ENCODE measurements around the gene KCNQ1.

The KCNQ1 gene

GRCh38 chr11:2716376-2717095, 271.7 kb downstream of the KCNQ1 start:
- DNase-seq (ENCODE audit: low read depth in 2 of 2): no peak

DNA sequence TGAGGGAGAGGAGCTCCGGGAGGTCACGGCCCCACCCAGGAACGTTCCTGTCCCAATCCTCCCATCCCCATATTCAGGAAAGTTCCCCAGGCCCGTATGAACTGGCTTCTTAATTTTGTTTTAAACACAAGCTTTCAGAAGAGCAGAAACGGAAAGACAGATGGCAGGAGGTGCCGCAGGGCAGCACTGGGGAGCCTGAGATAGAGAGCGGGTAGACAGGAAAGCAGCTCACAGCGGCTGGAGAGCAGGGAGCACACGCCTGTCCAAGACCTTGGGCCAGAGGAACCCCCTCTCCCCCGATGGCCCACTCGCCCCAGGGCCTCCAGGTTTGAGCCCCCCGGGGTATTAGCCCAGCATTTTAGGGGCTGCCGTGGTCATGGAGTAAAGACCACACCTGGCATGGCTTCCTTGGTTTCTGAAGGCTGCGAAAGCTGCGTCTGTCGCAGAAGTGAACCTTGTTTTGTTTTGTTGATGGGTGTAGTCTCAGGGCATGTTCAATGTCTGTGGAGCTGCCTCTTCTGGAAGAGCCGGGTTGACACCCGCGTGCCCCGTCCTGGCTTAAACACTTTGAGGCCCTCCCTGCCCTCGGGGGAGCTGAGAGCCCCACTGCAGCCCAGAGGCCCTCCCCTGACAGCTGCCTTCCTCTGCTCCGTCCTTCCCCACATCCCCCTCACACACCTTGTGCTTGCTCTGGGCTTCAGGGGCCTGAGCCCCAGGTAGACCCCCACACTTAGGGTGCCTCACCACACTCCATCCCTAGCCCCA, 272.9 kb downstream of the KCNQ1 start:
- DNase-seq (ENCODE audit: low read depth in 2 of 2): no peak

DNA sequence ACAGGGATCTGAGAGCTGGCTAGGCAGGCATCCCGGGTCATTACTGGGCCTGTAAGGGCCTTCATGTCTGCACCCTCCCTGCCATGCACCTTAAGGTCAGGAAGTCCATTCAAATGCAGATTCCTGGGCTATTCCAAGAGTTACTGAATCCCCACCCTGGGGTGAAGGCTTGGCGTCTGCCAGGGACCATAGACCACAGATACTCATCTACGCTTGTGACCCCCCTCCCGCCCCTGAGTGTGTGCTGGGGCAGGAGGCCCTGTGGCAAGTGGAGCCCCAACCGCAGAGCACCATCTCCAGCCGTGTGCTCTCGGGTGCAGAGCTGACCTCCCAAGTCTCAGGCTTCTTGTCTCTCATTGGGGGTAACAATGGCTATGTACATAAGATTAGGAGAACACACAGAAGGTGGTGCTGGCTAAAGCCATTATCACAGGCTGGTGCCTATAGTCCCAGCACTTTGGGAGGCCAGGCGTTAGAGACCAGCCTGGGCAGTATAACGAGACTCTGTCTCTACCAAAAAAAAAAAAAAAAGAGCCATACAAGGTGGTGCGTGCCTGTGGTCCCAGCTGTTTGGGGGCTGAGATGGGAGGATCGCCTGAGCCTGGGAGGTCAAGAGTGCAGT, 274.1 kb downstream of the KCNQ1 start:
- DNase-seq (ENCODE audit: low read depth in 2 of 2): no peak

DNA sequence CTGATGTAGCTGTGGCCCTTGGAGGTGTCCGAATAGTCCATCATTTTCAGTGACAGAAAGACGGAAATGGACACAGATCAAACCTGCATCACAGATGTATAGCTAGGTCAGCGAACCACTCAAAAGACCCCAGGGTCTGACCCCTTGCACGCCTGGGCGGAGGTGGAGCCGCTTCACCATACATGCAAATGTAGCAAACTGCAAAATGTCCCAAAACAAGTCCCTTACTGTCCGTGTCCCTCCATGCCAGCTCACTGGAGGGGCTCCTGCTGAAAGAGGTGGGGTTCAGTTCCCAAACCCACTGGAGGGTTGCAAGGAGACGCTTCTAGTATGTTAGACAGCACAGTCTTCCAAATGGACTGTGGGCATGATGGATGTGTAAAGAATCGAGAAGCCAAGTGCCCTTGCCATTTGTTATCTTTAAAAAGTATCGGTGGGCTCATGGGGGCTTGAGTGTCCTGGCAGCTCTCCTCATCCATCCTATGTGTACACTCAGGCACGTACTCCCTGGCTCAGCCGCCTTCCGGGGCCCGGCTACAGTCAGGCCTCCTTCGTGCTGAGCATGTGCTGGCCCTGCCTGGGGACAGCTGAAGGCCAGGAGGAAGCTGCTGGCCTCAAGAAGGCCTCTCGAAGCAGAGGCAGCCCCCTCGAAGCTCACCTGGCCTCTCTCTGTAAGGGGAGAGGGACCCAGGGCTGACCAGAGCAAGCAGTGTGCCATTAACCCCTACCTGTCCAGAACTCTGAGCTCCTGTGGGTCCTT, 275.2 kb downstream of the KCNQ1 start:
- no peak for DNase-seq (ENCODE audit: low read depth in 2 of 2)

GRCh38 chr11:2721210-2721916, 276.6 kb downstream of the KCNQ1 start:
- DNase-seq (ENCODE audit: low read depth in 2 of 2): no peak

DNA sequence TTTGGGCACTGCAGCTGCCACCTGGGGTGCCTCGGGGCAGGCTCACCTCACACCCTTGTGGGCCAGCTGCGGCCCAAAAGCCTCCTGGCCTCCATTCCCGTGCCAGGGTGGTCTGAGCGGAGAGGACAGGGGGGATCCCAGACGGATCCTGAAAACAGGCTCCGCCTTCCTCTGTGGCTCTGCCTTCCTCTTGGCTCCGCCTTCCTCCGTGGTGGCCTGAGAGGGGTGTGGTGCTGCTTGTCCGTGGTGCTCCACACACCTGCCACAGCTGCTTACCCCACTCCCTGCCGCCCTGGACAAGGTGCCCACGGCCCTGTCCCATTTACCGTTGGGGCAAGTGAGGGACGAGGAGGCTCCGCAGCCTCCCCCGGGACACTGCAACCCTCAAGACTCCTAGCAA, 278.1 kb downstream of the KCNQ1 start:
- no peak for DNase-seq (ENCODE audit: low read depth in 2 of 2)

GRCh38 chr11:2724104-2724503, 279.3 kb downstream of the KCNQ1 start:
- DNase-seq (ENCODE audit: low read depth in 2 of 2): no peak

GRCh38 chr11:2724653-2725367, 280.0 kb downstream of the KCNQ1 start:
- DNase-seq (ENCODE audit: low read depth in 2 of 2): no peak

GRCh38 chr11:2725368-2726300, 280.8 kb downstream of the KCNQ1 start:
- no peak for DNase-seq (ENCODE audit: low read depth in 2 of 2)

DNA sequence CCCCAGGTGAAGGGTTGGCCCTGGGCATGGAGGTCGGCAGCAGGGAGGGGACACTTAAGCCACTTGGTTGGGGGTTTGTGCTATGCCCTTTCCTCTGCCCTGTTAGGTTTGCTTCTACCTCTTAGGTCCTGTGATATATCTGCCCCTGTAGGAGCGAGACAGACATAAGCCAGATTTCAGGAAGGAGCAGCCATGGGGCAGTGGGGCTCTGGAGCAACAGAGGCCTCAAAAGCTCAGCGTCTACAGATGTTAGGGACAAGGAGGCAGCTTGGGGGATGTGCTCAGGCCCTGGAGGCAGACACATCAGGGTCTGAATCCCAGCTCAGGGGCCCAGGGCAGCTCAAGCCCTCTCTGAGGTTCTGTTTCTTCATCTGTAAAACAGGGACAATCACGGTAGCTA, 282.2 kb downstream of the KCNQ1 start:
- DNase-seq (ENCODE audit: low read depth in 2 of 2): no peak

DNA sequence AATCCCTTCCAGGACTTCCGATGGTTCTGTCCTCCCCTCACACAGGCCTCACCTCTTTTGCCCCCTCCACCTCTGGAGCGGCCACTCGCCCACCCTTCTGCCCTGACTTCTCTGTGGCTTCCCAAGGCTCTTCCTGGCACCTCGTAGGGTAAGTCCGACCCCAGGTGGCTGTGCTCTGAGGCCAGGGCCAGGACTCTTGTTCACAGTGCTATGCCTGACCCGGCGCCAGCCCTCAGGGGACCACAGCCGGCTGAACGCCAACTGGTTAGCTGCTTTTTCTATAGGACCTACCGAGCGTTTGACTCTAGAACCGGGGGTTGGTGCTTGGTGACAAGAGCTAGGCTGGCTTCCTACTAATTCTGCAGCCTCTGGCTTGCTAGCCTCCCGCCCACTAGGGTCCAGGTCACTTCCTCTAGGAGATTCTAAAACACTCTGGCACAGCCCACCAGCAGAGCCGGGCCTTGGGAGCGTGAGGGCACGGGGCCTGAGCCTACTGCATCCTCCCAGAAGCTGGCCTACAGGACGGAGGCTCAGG, 283.4 kb downstream of the KCNQ1 start:
- no peak for DNase-seq (ENCODE audit: low read depth in 2 of 2)

DNA sequence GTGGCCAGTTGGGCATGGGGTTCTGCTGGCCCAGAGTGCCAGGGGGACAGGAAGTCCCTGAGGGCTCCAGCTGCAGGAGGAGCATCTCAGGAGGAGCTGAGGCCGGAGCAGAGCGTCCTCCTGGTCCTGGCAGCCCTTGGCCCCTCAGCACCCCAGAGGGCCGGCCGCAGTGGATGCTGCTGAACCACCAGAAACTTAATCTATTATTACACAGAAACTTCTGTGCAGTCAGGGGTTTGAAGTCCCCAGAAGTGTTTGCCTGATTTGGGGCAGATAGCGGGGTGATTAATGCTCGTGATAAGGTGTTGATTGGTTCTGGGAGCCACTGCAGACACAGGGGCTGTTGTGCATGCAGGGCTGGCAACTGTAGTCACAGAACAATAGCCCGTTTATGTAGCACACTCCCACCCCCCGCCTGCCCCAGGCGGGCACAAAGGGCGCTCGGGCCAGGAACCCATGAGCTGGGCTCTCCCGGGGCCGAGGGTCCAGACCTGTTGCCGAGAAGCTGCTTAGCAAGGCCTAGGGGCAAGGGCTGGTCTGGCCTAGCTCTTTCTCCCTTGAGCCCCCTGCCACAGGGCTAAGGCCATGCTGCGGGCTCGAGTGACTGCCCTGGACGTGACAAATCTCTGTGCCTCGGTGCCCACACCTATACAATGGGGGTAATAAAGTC, 284.0 kb downstream of the KCNQ1 start:
- DNase-seq (ENCODE audit: low read depth in 2 of 2): no peak

DNA sequence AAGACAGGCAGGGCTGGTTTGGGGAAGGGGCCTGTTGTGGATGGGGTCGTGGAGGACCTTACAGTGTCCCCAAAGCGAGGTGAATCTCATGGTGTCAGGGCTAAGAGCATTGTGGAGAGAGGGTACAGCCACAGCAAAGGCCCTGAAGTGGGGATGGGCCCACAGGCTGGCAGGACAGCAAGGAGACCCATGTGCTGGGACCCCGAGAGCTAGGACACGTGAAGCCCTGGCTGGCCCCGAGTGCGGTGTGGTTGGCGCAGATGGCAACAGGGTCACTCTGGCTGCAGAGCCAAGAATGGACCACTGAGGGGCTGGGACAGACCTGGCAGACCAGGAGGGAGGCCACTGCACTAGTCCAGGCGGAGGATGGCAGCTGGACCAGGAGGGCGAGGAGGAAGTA, 285.0 kb downstream of the KCNQ1 start:
- DNase-seq (ENCODE audit: low read depth in 2 of 2): no peak

DNA sequence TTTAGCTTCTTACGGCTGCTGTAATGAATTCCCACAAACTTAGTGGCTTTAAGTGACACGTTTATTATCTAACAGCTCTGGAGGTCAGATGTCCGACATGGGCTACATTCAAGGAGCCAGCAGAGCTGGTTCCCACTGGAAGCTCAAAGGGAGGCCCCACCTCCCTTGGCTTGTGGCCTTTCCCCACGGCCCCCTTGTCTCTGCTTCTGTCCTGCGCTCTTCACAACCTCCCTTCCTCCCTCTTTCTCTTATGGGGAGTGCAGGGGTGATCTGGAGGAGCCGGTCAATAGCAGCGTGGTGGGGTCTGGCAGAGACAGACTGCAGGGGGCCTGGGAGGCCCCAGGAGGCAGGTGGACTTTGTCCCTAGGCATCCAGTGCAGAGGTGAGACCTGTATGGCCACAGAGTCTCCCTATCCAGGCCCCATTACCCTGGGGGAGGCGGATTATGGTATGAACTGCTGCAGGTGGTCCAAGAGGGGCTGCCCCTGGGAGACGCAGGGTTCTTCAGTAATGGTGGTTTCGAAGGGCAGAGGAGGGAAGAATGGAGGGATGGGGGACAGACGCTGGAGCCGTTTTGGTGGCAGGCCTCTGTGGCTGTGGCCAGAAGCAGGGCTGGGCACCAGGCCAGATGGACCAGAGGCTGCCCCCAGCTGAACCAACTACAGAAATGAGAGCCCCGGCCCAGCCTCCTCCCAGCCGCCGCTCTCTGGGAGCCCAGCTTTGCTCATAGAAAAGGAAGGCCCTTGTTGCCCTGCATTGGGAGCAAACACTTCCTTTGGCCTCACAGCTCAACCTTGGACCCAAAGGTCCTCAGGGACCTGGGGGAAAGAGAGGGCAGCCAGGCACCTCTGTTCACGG, 285.7 kb downstream of the KCNQ1 start:
- no peak for DNase-seq (ENCODE audit: low read depth in 2 of 2)

- no peak for DNase-seq (ENCODE audit: low read depth in 2 of 2)
Observed at GRCh38 chr11:2731130-2732125, 286.6 kb downstream of the KCNQ1 start.

DNA sequence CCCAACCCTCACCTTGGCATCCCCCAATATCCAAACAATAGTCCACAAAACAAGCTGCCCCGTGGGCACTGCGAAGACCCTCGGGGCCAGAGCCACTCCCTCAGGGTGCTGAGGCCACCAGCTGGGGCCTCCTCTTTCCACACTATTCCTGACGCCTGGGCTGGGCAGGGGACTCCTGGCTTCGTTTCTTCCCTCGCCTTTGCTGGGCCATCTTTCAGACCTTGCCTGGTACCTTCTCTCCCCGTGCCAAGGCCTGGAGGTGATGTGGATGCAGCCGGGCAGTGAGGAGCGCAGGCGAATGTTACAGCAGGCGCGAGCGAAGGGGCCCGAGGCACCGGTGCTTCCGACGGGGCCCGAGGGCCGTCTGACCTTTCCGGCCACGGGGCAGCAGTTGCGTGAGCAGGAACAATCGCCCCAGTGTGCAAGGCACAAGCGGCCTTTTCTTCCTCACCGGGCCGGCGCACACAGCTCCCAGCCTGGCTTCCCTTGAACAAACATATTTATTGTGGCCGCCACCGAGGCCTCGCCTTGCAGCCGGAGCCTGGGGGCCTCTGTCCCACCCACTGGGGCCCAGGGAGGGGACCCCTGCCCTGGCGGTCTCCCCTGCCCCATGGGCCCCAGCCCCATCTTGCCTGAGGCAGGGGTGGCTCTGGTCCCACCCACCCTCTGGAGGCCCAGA, 287.6 kb downstream of the KCNQ1 start:
- no peak for DNase-seq (ENCODE audit: low read depth in 2 of 2)
